DMS 273 treated with DMSO at 0.1 percent for 48 hours (cell line): ENCODE results near the gene COL20A1.

Experiments used
- DNase-seq: peaks from one replicate; lab custom pipeline; 2025; lab: John Stamatoyannopoulos, UW

COL20A1 gene

GRCh38 chr20:63320616-63321147 lies 27.7 kb downstream of the COL20A1 start:
- DNase-seq = no peak

- DNase-seq = no peak
These were observed 28.3 kb downstream of the COL20A1 start for GRCh38 chr20:63321148-63321831.

GRCh38 chr20:63322146-63322932 lies 29.4 kb downstream of the COL20A1 start:
- no peak for DNase-seq

- DNase-seq = no peak
These were observed 29.9 kb downstream of the COL20A1 start for GRCh38 chr20:63322933-63323273.

- no peak for DNase-seq
These were observed 30.5 kb downstream of the COL20A1 start for GRCh38 chr20:63323357-63323981.

GRCh38 chr20:63325021-63325471 lies 32.1 kb downstream of the COL20A1 start:
- no peak for DNase-seq

GRCh38 chr20:63325554-63326313 lies 32.7 kb downstream of the COL20A1 start:
- DNase-seq = no peak

GRCh38 chr20:63326314-63327230 lies 33.6 kb downstream of the COL20A1 start:
- no peak for DNase-seq

GRCh38 chr20:63327231-63327745 lies 34.3 kb downstream of the COL20A1 start:
- DNase-seq = no peak

GRCh38 chr20:63328026-63328700 lies 35.2 kb downstream of the COL20A1 start:
- no peak for DNase-seq

- no peak for DNase-seq
These were observed 35.8 kb downstream of the COL20A1 start for GRCh38 chr20:63328718-63329275.

- DNase-seq = no peak
These were observed 36.5 kb downstream of the COL20A1 start for GRCh38 chr20:63329331-63330083.

- no peak for DNase-seq
These were observed 37.2 kb downstream of the COL20A1 start for GRCh38 chr20:63330084-63330760.

GRCh38 chr20:63330940-63331339 lies 38.0 kb downstream of the COL20A1 start:
- DNase-seq = no peak

- DNase-seq = no peak
These were observed 38.9 kb downstream of the COL20A1 start for GRCh38 chr20:63331741-63332400.

GRCh38 chr20:63332488-63333240 lies 39.7 kb downstream of the COL20A1 start:
- DNase-seq = no peak

GRCh38 chr20:63333241-63333836 lies 40.4 kb downstream of the COL20A1 start:
- DNase-seq = peak; percentile 19
